ENCODE results near the gene ADAM15.

GRCh38 chr1:155007251-155007828, 43.8 kb upstream of the ADAM15 start:
- TF ChIP-seq CTCF (IDR thresholded peaks at IDR 0.05; ENCODE audit: low read length): no peak
- no peak for TF ChIP-seq EZH2 (IDR thresholded peaks at IDR 0.05; ENCODE audit: borderline replicate concordance, low read length)

Data from OCI-LY1 (cell line).